ENCODE results near the gene RANGRF.

Gene RANGRF

GRCh38 chr17:8273884-8274444, 14.5 kb upstream of the RANGRF start:
- TF ChIP-seq NFIC (IDR thresholded peaks at IDR 0.05) = no peak
- no peak for TF ChIP-seq TCF12 (IDR thresholded peaks at IDR 0.05; ENCODE audit: low read depth)
- no peak for TF ChIP-seq CREB1 (IDR thresholded peaks at IDR 0.05; ENCODE audit: low read depth)
- TF ChIP-seq, protein P1, sequence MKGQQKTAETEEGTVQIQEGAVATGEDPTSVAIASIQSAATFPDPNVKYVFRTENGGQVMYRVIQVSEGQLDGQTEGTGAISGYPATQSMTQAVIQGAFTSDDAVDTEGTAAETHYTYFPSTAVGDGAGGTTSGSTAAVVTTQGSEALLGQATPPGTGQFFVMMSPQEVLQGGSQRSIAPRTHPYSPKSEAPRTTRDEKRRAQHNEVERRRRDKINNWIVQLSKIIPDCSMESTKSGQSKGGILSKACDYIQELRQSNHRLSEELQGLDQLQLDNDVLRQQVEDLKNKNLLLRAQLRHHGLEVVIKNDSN (IDR thresholded peaks at IDR 0.05) = no peak
- no peak for TF ChIP-seq RAD21 (IDR thresholded peaks at IDR 0.05; ENCODE audit: low read depth)
- no peak for TF ChIP-seq CEBPB (IDR thresholded peaks at IDR 0.05)
- no peak for TF ChIP-seq EP300 (IDR thresholded peaks at IDR 0.05; ENCODE audit: borderline replicate concordance)
- TF ChIP-seq, protein P2, sequence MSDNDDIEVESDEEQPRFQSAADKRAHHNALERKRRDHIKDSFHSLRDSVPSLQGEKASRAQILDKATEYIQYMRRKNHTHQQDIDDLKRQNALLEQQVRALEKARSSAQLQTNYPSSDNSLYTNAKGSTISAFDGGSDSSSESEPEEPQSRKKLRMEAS (IDR thresholded peaks at IDR 0.05) = no peak

DNA sequence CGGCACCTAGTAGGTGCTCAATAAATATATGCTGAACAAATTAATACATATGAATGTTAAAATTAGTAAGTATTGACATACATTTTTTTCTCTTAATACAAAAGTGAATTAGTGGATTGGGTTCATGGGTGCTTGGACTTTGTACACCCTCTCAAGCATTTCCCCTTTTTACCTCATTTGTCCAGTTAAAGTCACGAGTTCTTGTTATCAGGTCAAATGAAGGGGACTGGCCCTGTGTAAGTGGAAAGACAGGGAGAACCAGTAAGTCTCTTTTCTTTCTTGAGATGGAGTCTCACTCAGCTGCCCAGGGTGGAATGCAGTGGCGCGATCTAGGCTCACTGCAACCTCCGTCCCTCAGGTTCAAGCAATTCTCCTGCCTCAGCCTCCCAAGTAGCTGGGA, 13.7 kb upstream of the RANGRF start:
- no peak for TF ChIP-seq ZBTB7A (IDR thresholded peaks at IDR 0.05; ENCODE audit: low read depth)
- TF ChIP-seq TAF1 (IDR thresholded peaks at IDR 0.05; ENCODE audit: low read depth) = no peak
- TF ChIP-seq, protein P2 (IDR thresholded peaks at IDR 0.05) = no peak
- no peak for TF ChIP-seq RAD21 (IDR thresholded peaks at IDR 0.05; ENCODE audit: low read depth)
- no peak for TF ChIP-seq TEAD4 (IDR thresholded peaks at IDR 0.05)
- TF ChIP-seq EGR1 (IDR thresholded peaks at IDR 0.05) = no peak
- TF ChIP-seq, protein P3, sequence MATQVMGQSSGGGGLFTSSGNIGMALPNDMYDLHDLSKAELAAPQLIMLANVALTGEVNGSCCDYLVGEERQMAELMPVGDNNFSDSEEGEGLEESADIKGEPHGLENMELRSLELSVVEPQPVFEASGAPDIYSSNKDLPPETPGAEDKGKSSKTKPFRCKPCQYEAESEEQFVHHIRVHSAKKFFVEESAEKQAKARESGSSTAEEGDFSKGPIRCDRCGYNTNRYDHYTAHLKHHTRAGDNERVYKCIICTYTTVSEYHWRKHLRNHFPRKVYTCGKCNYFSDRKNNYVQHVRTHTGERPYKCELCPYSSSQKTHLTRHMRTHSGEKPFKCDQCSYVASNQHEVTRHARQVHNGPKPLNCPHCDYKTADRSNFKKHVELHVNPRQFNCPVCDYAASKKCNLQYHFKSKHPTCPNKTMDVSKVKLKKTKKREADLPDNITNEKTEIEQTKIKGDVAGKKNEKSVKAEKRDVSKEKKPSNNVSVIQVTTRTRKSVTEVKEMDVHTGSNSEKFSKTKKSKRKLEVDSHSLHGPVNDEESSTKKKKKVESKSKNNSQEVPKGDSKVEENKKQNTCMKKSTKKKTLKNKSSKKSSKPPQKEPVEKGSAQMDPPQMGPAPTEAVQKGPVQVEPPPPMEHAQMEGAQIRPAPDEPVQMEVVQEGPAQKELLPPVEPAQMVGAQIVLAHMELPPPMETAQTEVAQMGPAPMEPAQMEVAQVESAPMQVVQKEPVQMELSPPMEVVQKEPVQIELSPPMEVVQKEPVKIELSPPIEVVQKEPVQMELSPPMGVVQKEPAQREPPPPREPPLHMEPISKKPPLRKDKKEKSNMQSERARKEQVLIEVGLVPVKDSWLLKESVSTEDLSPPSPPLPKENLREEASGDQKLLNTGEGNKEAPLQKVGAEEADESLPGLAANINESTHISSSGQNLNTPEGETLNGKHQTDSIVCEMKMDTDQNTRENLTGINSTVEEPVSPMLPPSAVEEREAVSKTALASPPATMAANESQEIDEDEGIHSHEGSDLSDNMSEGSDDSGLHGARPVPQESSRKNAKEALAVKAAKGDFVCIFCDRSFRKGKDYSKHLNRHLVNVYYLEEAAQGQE (IDR thresholded peaks at IDR 0.05; ENCODE audit: low read depth) = no peak
- no peak for TF ChIP-seq EP300 (IDR thresholded peaks at IDR 0.05; ENCODE audit: borderline replicate concordance)
- no peak for TF ChIP-seq CEBPB (IDR thresholded peaks at IDR 0.05)
- TF ChIP-seq YY1 (IDR thresholded peaks at IDR 0.05; ENCODE audit: low read depth) = no peak
- TF ChIP-seq NFIC (IDR thresholded peaks at IDR 0.05) = no peak
- no peak for TF ChIP-seq CREB1 (IDR thresholded peaks at IDR 0.05; ENCODE audit: low read depth)
- no peak for TF ChIP-seq TCF12 (IDR thresholded peaks at IDR 0.05; ENCODE audit: low read depth)
- TF ChIP-seq FOXM1 (IDR thresholded peaks at IDR 0.05; ENCODE audit: borderline replicate concordance, low read depth) = no peak

- TF ChIP-seq CEBPB (IDR thresholded peaks at IDR 0.05) (no peak), TAF1 (IDR thresholded peaks at IDR 0.05; ENCODE audit: low read depth) (no peak)
Measured at GRCh38 chr17:8275421-8276290, 12.8 kb upstream of the RANGRF start.

DNA sequence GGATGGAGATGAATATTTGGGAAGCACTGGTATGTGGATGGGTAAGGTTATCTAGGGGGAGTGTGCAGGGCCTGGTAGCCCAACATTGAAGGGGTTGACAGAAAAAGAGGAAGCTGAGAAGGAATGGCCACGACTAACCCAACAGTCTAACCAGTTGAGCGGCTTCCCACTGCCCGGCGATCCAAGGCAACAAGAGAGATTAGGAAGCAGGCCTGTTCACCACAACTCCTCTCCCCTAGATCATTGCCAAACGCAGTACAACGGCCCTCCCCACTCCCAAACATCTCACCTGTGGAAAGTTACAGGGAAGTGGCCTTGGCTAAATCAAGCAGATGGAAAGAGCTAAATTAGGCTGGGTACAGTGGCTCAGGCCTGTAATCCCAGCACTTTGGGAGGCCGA, 11.2 kb upstream of the RANGRF start:
- TF ChIP-seq TCF12 (IDR thresholded peaks at IDR 0.05; ENCODE audit: low read depth) = no peak
- no peak for TF ChIP-seq YY1 (IDR thresholded peaks at IDR 0.05; ENCODE audit: low read depth)
- TF ChIP-seq EGR1 (IDR thresholded peaks at IDR 0.05) = no peak
- TF ChIP-seq TEAD4 (IDR thresholded peaks at IDR 0.05) = no peak
- TF ChIP-seq, protein P3 (IDR thresholded peaks at IDR 0.05; ENCODE audit: low read depth) = no peak
- TF ChIP-seq, protein P1 (IDR thresholded peaks at IDR 0.05) = no peak
- TF ChIP-seq ZBTB7A (IDR thresholded peaks at IDR 0.05; ENCODE audit: low read depth) = no peak
- TF ChIP-seq FOXM1 (IDR thresholded peaks at IDR 0.05; ENCODE audit: borderline replicate concordance, low read depth) = no peak

DNA sequence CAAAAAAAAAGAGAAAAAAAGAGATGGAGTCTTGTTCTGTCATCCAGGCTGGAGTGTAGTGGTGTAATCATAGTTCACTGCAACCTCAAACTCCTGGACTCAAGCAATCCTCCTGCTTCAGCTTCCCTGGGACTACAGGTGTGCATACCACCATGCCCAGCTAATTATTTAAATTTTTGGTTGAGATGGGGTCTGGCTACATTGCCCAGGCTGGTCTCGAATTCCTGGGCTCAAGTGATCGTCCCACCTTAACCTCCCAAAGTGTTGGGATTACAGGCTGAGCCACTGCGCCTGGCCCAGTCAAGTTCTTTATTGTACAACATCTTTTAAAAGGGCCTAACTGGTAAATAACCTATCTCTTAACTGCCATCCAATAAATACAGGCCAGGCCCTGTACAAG, 6.1 kb upstream of the RANGRF start:
- TF ChIP-seq RAD21 (IDR thresholded peaks at IDR 0.05; ENCODE audit: low read depth) = no peak

GRCh38 chr17:8283356-8283755, 5.1 kb upstream of the RANGRF start:
- TF ChIP-seq EP300 (IDR thresholded peaks at IDR 0.05; ENCODE audit: borderline replicate concordance) (no peak), TAF1 (IDR thresholded peaks at IDR 0.05; ENCODE audit: low read depth) (no peak)
